T-cell (primary cell): ENCODE results near the gene ART4. TPM values are rescaled to one million over a fixed set of nuclear protein-coding genes. Genes with fewer than 3 reads are reported as not detected.

ENCODE experiments used
- ATAC-seq, 4 experiments: fragments of 200-7000 bp in 3 of 4; fragments of 150-1000 bp in 1 of 4; cut with Tn5 transposase; replicated peaks in 1 of 4; 1 replicate in 3 of 4; 2 replicates in 1 of 4; pipeline ENCODE4 v1.10.0; 2021; ENCODE audit warnings: moderate library complexity in 3 of 4, mild to moderate bottlenecking in 2 of 4, moderate number of reproducible peaks in 1 of 4
- CTCF ChIA-PET, 2 donors: fragments of 300-600 bp; sonication (Branson Sonifier 250); formaldehyde crosslinking; loops; one replicate each; lab custom pipeline; 2022; ENCODE audit warnings: antibody characterized with exemption in 2 of 2; lab: Charles Lee
- POLR2A ChIA-PET, 2 donors: fragments of 300-600 bp; sonication (Branson Sonifier 250); formaldehyde crosslinking; loops; one replicate each; lab custom pipeline; 2022; ENCODE audit warnings: antibody characterized with exemption in 2 of 2; lab: Charles Lee
- DNase-seq, 35 experiments: peaks; one replicate each; pipeline versions ENCODE4 v3.0.0 to v3.0.0-alpha.2; 2013 to 2023
- H3K27ac ChIP-seq: one replicate; pipeline ENCODE4 v1.5.1; 2013; ENCODE audit warnings: low read length
- H3K27me3 ChIP-seq, 2 experiments: replicated peaks in 1 of 2; 1 replicate in 1 of 2; 2 replicates in 1 of 2; pipeline versions ENCODE4 v1.6.1 to v1.7.0; 2013; ENCODE audit warnings: low read length in 1 of 2, mixed read lengths in 1 of 2; ENCODE audit not compliant: control insufficient read depth in 2 of 2, insufficient read depth in 2 of 2; ENCODE audit errors: extremely low read depth in 1 of 2
- H3K36me3 ChIP-seq, 2 donors: 1 replicate in 1 of 2; 2 replicates in 1 of 2; pipeline versions ENCODE4 v1.6.1 to v1.7.0; 2013; ENCODE audit warnings: low read length in 1 of 2; ENCODE audit not compliant: control insufficient read depth in 2 of 2, insufficient read depth in 1 of 2; ENCODE audit errors: extremely low read depth in 1 of 2
- H3K4me1 ChIP-seq, 2 experiments: 1 replicate in 1 of 2; 2 replicates in 1 of 2; pipeline versions ENCODE4 v1.6.1 to v1.7.0; 2013; ENCODE audit warnings: low read length in 2 of 2, mixed read lengths in 1 of 2; ENCODE audit not compliant: insufficient read depth in 2 of 2, control insufficient read depth in 1 of 2; ENCODE audit errors: extremely low read depth in 1 of 2
- H3K4me3 ChIP-seq, 2 donors: 1 replicate in 1 of 2; 2 replicates in 1 of 2; pipeline versions ENCODE4 v1.5.1 to v1.7.0; 2013; ENCODE audit warnings: mild to moderate bottlenecking in 2 of 2, low read length in 1 of 2, moderate library complexity in 1 of 2; ENCODE audit not compliant: control insufficient read depth in 1 of 2; ENCODE audit errors: extremely low read depth in 1 of 2
- H3K9me3 ChIP-seq: 2 replicates; pipeline ENCODE4 v1.7.0; 2013
- H3K27ac Mint-ChIP-seq, 2 donors: one replicate each; pipeline ENCODE4 v1.8.0; 2020 to 2021; ENCODE audit warnings: mild to moderate bottlenecking in 2 of 2, mixed read lengths in 2 of 2
- H3K27me3 Mint-ChIP-seq, 2 donors: one replicate each; pipeline ENCODE4 v1.8.0; 2021 to 2022; ENCODE audit warnings: mixed read lengths in 2 of 2
- H3K36me3 Mint-ChIP-seq: one replicate; pipeline ENCODE4 v1.8.0; 2021; ENCODE audit warnings: mixed read lengths
- H3K4me1 Mint-ChIP-seq, 3 donors: one replicate each; pipeline ENCODE4 v1.8.0; 2020 to 2022; ENCODE audit warnings: mixed read lengths in 3 of 3, mild to moderate bottlenecking in 1 of 3
- H3K4me3 Mint-ChIP-seq, 3 donors: one replicate each; pipeline ENCODE4 v1.8.0; 2020 to 2022; ENCODE audit warnings: mild to moderate bottlenecking in 3 of 3, mixed read lengths in 3 of 3, moderate library complexity in 3 of 3
- H3K9me3 Mint-ChIP-seq, 3 donors: one replicate each; pipeline ENCODE4 v1.8.0; 2020 to 2022; ENCODE audit warnings: mixed read lengths in 3 of 3
- WGBS: methylation state at CpG from one replicate; pipeline ENCODE4 v1.1.5; 2013; ENCODE audit warnings: missing lambda C conversion rate; ENCODE audit not compliant: insufficient coverage; 5-methylcytosine and 5-hydroxymethylcytosine counted together
- total RNA-seq, 35 experiments: library from RNA in 6 of 35; stranded (reverse) in 6 of 35; fragments of 120-200 nt in 1 of 35; gene quantifications; one replicate each; pipeline versions ENCODE4 v1.2.1 to v1.2.4 and lab custom pipeline; 2013 to 2026

The ART4 gene
- total RNA-seq, 5 donors from 2014 or later (not counting 1 experiment from before 2014, with no cell fraction given) = not detected

DNA sequence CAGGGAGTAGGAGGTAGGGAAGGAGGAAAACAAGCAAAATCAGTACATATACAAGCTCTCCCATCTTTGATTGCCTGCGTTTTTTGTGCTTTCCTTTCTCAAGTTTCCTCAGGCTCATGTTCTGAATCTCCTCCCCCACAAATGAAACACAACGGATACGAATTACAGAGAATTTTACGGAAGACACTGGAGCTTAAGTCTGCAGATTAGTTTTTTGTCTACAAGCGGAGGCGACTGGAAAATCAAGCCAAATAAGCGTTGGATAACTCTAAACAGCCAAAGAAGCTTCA is 40.7 kb downstream of the ART4 start:
- 0% methylated on average over 6 of the region's 7 CpGs for WGBS
- Mint-ChIP-seq H3K4me1 (peaks cover 0 to 24% (median 17%) of the 10 kb centered on the region in 3 donors), H3K4me3 (no peak overlapping the region), H3K27ac (no peak overlapping the region), H3K36me3 (peaks cover 21% of the 10 kb centered on the region), H3K27me3 (no peaks in the 10 kb centered on the region), H3K9me3 (no peaks in the 10 kb centered on the region)
- H3K9me3 ChIP-seq = no peaks in the 10 kb centered on the region
- ATAC-seq = no peak
- peaks cover 7 to 18% of the 10 kb centered on the region in 2 experiments for H3K4me1 ChIP-seq
- peak overlapping the region; percentile 72 to 90 for H3K4me3 ChIP-seq
- peaks cover 0 to 20% of the 10 kb centered on the region in 2 donors for H3K36me3 ChIP-seq
- no peak for DNase-seq
- CTCF ChIA-PET = interaction anchor here (0.5 to 9.8 kb wide), 16 partner anchors 9 to 1088 kb away, joined by 3 to 122 read pairs (median 4); a partner anchor contains a TSS
- H3K27me3 ChIP-seq = no peaks in the 10 kb centered on the region
- POLR2A ChIA-PET = interaction anchor here (0.6 to 3.0 kb wide), 16 partner anchors 9 to 747 kb away, joined by 3 to 121 read pairs (median 4); partner anchors contain the start of gene ARHGDIB (in 1 of the 2)
- H3K27ac ChIP-seq = peak overlapping the region; percentile 93

DNA sequence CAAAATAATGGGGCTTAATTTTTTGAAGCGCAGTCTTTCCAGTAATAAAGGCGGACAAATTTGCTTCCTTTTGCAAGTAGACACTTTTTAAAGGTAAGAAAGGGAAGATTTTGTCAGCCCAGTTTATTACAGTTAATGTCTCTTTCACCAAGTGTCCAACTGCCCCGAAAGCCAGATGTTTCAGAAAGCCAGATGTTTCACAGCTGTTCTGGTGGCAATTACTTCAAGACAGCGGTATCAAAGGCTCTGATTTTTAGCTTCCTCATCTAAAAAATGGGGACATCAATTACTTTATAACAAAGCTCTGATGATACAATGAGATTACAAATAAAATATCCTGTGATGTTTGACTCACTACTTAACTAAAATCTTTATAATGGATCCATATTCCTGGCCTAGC is 41.1 kb downstream of the ART4 start:
- Histone ChIP-seq H3K9me3 (no peaks in the 10 kb centered on the region), H3K36me3 (peaks cover 0 to 24% of the 10 kb centered on the region in 2 donors), H3K27me3 (no peaks in the 10 kb centered on the region), H3K4me1 (peaks cover 7 to 18% of the 10 kb centered on the region in 2 experiments), H3K4me3 (peak overlapping the region; percentile 72 to 90), H3K27ac (peak overlapping the region; percentile 93)
- H3K4me3 Mint-ChIP-seq = no peak overlapping the region
- no peaks in the 10 kb centered on the region for H3K27me3 Mint-ChIP-seq
- H3K9me3 Mint-ChIP-seq = no peaks in the 10 kb centered on the region
- peaks cover 25% of the 10 kb centered on the region for H3K36me3 Mint-ChIP-seq
- DNase-seq (peak in 1 of 35 experiments; percentile 9), ATAC-seq (no peak)
- 60% methylated on average over 1 of the region's 4 CpGs for WGBS
- H3K27ac Mint-ChIP-seq = no peak overlapping the region
- peaks cover 0 to 24% (median 17%) of the 10 kb centered on the region in 3 donors for H3K4me1 Mint-ChIP-seq
- ChIA-PET POLR2A (interaction anchor here (0.5 to 3.0 kb wide), 14 partner anchors 8 to 748 kb away, joined by 3 to 121 read pairs (median 4); partner anchors contain the start of gene ARHGDIB (in 1 of the 2)), CTCF (interaction anchor here (0.6 to 9.8 kb wide), 13 partner anchors 8 to 983 kb away, joined by 3 to 122 read pairs (median 4); a partner anchor contains a TSS)

DNA sequence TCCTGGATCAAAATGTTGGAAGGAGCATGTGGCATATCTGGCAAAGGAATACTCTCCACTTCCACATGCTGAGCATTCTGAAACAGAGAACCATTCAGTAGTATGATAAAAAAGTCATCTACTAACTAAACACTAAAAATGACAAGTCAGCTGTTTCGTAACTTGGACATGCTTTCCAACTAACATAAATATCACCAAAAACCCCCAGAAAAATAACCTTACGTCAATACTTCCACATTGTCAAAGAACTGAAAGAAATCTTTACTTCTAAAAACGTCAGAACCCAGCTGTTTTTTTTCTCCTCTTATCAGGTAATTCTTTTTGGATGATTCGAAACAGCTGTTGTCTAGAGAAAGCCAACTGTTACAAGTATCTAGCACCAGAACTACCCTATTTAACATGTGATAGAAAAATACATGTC is 48.3 kb downstream of the ART4 start:
- ChIA-PET POLR2A (interaction anchor here in 1 of 2 donors (0.7 to 1.4 kb wide), 4 partner anchors 11 to 196 kb away, joined by 3 to 4 read pairs (median 4); no protein-coding TSS in a partner anchor), CTCF (interaction anchor here (0.6 to 1.0 kb wide), 2 partner anchors 18 to 157 kb away, joined by 3 to 6 read pairs; no protein-coding TSS in a partner anchor)
- H3K9me3 Mint-ChIP-seq = no peaks in the 10 kb centered on the region
- DNase-seq (no peak), ATAC-seq (no peak)
- H3K4me1 Mint-ChIP-seq = peaks cover 3 to 9% (median 4%) of the 10 kb centered on the region in 3 donors
- Histone ChIP-seq H3K36me3 (peaks cover 3 to 80% of the 10 kb centered on the region in 2 donors), H3K27ac (no peak overlapping the region), H3K4me3 (no peak overlapping the region), H3K27me3 (no peaks in the 10 kb centered on the region), H3K9me3 (no peaks in the 10 kb centered on the region), H3K4me1 (no peaks in the 10 kb centered on the region)
- WGBS = no CpG with 5 or more reads among the region's 4 CpGs
- no peak overlapping the region for H3K4me3 Mint-ChIP-seq
- H3K27me3 Mint-ChIP-seq = no peaks in the 10 kb centered on the region
- peaks cover 69% of the 10 kb centered on the region for H3K36me3 Mint-ChIP-seq
- H3K27ac Mint-ChIP-seq = no peak overlapping the region

DNA sequence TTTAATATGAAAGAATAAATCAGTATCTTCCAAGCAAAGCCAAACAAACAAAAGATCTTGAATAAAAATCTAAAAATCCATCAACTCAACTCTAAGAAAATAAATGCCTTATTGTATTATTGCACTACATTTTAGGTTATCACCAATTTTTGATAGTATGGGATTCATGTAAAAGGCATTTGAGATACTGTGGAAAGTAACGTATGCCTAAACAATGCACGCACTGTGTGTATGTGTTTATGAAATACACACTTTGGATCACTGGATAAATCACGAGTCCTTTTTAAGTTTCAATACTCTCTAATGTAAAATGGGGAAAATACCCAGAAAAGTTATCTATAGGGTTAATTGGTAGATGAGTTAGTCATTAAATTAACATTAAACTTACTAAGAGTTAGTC is 57.8 kb downstream of the ART4 start:
- DNase-seq (no peak), ATAC-seq (no peak)
- ChIA-PET CTCF (interaction anchor here (0.6 to 0.7 kb wide), 2 partner anchors 22 to 62 kb away, joined by 3 read pairs; no protein-coding TSS in a partner anchor), POLR2A (interaction anchor here in 1 of 2 donors (0.7 to 1.0 kb wide), 3 partner anchors 11 to 17 kb away, joined by 3 to 5 read pairs (median 4); partner anchors contain the start of genes C12orf60 and WBP11)
- Histone ChIP-seq H3K36me3 (peaks cover 0 to 52% of the 10 kb centered on the region in 2 donors), H3K27me3 (no peaks in the 10 kb centered on the region), H3K4me3 (no peak overlapping the region), H3K27ac (no peak overlapping the region), H3K9me3 (no peaks in the 10 kb centered on the region), H3K4me1 (no peaks in the 10 kb centered on the region)
- WGBS = no CpG with 5 or more reads among the region's 3 CpGs
- H3K27me3 Mint-ChIP-seq = no peaks in the 10 kb centered on the region
- no peak overlapping the region for H3K4me3 Mint-ChIP-seq
- no peaks in the 10 kb centered on the region for H3K9me3 Mint-ChIP-seq
- peaks cover 0 to 5% (median 3%) of the 10 kb centered on the region in 3 donors for H3K4me1 Mint-ChIP-seq
- no peak overlapping the region for H3K27ac Mint-ChIP-seq
- H3K36me3 Mint-ChIP-seq = peaks cover 38% of the 10 kb centered on the region

- no peak overlapping the region for H3K4me3 ChIP-seq
- WGBS = no CpG with 5 or more reads among the region's 2 CpGs
- no peaks in the 10 kb centered on the region for H3K9me3 ChIP-seq
- DNase-seq = no peak
- Mint-ChIP-seq H3K36me3 (peaks cover 27% of the 10 kb centered on the region), H3K27me3 (no peaks in the 10 kb centered on the region), H3K27ac (no peak overlapping the region), H3K9me3 (no peaks in the 10 kb centered on the region), H3K4me1 (peaks cover 0 to 8% (median 4%) of the 10 kb centered on the region in 3 donors), H3K4me3 (no peak overlapping the region)
- no peak overlapping the region for H3K27ac ChIP-seq
- POLR2A ChIA-PET = interaction anchor here (0.6 to 1.6 kb wide), 7 partner anchors 8 to 534 kb away, joined by 3 to 5 read pairs (median 3); partner anchors contain the start of genes C12orf60 (in 1 of the 2) and WBP11 (in 1 of the 2)
- CTCF ChIA-PET = interaction anchor here (1.2 to 1.9 kb wide), 3 partner anchors 10 to 18 kb away, joined by 3 to 13 read pairs (median 7); a partner anchor contains a TSS
- peaks cover 0 to 43% of the 10 kb centered on the region in 2 donors for H3K36me3 ChIP-seq
- no peak for ATAC-seq
- H3K4me1 ChIP-seq = no peaks in the 10 kb centered on the region
- no peaks in the 10 kb centered on the region for H3K27me3 ChIP-seq
Measured at GRCh38 chr12:14784471-14784870, 58.9 kb downstream of the ART4 start.

GRCh38 chr12:14782756-14783155 is 60.6 kb downstream of the ART4 start:
- H3K36me3 ChIP-seq = peaks cover 0 to 27% of the 10 kb centered on the region in 2 donors
- H3K4me3 Mint-ChIP-seq = no peak overlapping the region
- H3K27me3 Mint-ChIP-seq = no peaks in the 10 kb centered on the region
- no peak overlapping the region for H3K27ac Mint-ChIP-seq
- H3K4me1 ChIP-seq = no peaks in the 10 kb centered on the region
- H3K27me3 ChIP-seq = no peaks in the 10 kb centered on the region
- H3K9me3 ChIP-seq = no peaks in the 10 kb centered on the region
- no peak overlapping the region for H3K27ac ChIP-seq
- ChIA-PET POLR2A (interaction anchor here (1.2 to 1.8 kb wide), 3 partner anchors 8 to 13 kb away, joined by 4 to 5 read pairs (median 4); no protein-coding TSS in a partner anchor), CTCF (interaction anchor here (0.8 to 1.1 kb wide), 2 partner anchors 19 to 20 kb away, joined by 3 to 5 read pairs; partner anchors contain the start of genes C12orf60 (in 1 of the 2) and WBP11 (in 1 of the 2))
- no peak overlapping the region for H3K4me3 ChIP-seq
- DNase-seq (no peak), ATAC-seq (no peak)
- peaks cover 16% of the 10 kb centered on the region for H3K36me3 Mint-ChIP-seq
- peaks cover 0 to 8% (median 4%) of the 10 kb centered on the region in 3 donors for H3K4me1 Mint-ChIP-seq
- H3K9me3 Mint-ChIP-seq = no peaks in the 10 kb centered on the region
